HG02938 (cell line): Measurements from ENCODE around the gene SLMAP.
"Not testable (repeated sequence)": the region's sequence is repeated elsewhere in the genome, so short reads cannot be mapped to it uniquely, and the experiment has no call there.

Experiments
- ATAC-seq: cut with Tn5 transposase; IDR thresholded peaks from one replicate; pipeline ENCODE4 v1.9.1; 2021; ENCODE audit warnings: mild to moderate bottlenecking, moderate library complexity; ENCODE audit not compliant: unreplicated experiment

Gene SLMAP

GRCh38 chr3:57788624-57789018 is 32.5 kb downstream of the SLMAP start:
- no peak for ATAC-seq

- no peak for ATAC-seq
Observed at GRCh38 chr3:57791245-57791644, 35.1 kb downstream of the SLMAP start.

GRCh38 chr3:57792198-57792597 is 36.1 kb downstream of the SLMAP start:
- no peak for ATAC-seq

- ATAC-seq: no peak
Observed at GRCh38 chr3:57793737-57794187, 37.7 kb downstream of the SLMAP start.

GRCh38 chr3:57794501-57794900 is 38.4 kb downstream of the SLMAP start:
- no peak for ATAC-seq

- ATAC-seq: no peak
Observed at GRCh38 chr3:57794951-57795350, 38.8 kb downstream of the SLMAP start.

GRCh38 chr3:57796261-57796660 is 40.2 kb downstream of the SLMAP start:
- no peak for ATAC-seq

GRCh38 chr3:57797701-57798487 is 41.8 kb downstream of the SLMAP start:
- no peak for ATAC-seq

- no peak for ATAC-seq
Observed at GRCh38 chr3:57803647-57804081, 47.6 kb downstream of the SLMAP start.

- ATAC-seq: no peak
Observed at GRCh38 chr3:57805266-57805665, 49.2 kb downstream of the SLMAP start.

- no peak for ATAC-seq
Observed at GRCh38 chr3:57805674-57806073, 49.6 kb downstream of the SLMAP start.

GRCh38 chr3:57806195-57806594 is 50.1 kb downstream of the SLMAP start:
- not testable (repeated sequence) for ATAC-seq

GRCh38 chr3:57808961-57809608 is 53.0 kb downstream of the SLMAP start:
- ATAC-seq: no peak

- ATAC-seq: no peak
Observed at GRCh38 chr3:57809609-57809968, 53.5 kb downstream of the SLMAP start.

- no peak for ATAC-seq
Observed at GRCh38 chr3:57810048-57810447, 53.9 kb downstream of the SLMAP start.

GRCh38 chr3:57810471-57811137 is 54.5 kb downstream of the SLMAP start:
- no peak for ATAC-seq

GRCh38 chr3:57815036-57815435 is 58.9 kb downstream of the SLMAP start:
- no peak for ATAC-seq

- ATAC-seq: no peak
Observed at GRCh38 chr3:57816471-57817095, 60.5 kb downstream of the SLMAP start.

GRCh38 chr3:57818772-57819171 is 62.7 kb downstream of the SLMAP start:
- no peak for ATAC-seq

GRCh38 chr3:57820479-57820878 is 64.4 kb downstream of the SLMAP start:
- no peak for ATAC-seq

GRCh38 chr3:57821765-57822164 is 65.7 kb downstream of the SLMAP start:
- no peak for ATAC-seq
